HG03558 (cell line): ENCODE measurements around the gene FST.

Experiments
- ATAC-seq: cut with Tn5 transposase; IDR thresholded peaks from one replicate; pipeline ENCODE4 v1.9.1; 2021; ENCODE audit warnings: moderate number of reproducible peaks; ENCODE audit not compliant: unreplicated experiment; ENCODE audit errors: extremely low read depth

Gene FST, protein sequence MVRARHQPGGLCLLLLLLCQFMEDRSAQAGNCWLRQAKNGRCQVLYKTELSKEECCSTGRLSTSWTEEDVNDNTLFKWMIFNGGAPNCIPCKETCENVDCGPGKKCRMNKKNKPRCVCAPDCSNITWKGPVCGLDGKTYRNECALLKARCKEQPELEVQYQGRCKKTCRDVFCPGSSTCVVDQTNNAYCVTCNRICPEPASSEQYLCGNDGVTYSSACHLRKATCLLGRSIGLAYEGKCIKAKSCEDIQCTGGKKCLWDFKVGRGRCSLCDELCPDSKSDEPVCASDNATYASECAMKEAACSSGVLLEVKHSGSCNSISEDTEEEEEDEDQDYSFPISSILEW

DNA sequence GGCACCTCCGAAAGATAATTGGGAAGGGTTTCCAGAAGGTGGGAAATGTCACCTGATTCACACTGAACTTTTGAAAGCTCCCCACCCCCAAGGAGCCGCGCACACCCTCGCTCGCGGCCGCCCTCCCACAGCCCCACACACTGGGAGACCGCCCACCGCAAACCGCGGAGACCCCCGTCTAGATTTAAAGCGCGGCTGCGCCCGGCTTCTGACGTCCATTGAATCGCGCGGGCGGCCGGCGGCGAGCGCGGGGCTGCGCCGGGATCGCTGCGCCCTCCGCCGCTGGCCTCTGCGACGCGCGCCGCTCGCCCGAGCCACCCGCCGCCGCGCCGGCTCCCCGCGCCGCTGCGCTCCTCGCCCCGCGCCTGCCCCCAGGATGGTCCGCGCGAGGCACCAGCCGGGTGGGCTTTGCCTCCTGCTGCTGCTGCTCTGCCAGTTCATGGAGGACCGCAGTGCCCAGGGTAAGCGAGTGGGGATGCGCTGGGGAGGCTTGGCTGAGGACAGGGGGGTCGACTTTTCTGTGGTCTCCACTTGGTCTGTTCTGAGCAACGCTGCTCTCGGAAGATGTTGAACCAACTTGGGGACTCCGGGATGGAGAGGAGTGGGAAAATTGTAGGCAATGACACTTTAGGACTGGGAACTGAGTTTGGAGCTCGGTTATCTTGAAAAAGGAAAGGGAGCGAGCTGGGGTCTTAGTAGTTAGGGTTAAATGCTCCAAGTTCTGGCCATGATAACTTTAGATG is at the start of gene FST:
Gene FST (plus strand): TSS at position 214 of the 743 bp plus-strand sequence. CDS start 163 bp downstream, at position 377.
- no peak for ATAC-seq

DNA sequence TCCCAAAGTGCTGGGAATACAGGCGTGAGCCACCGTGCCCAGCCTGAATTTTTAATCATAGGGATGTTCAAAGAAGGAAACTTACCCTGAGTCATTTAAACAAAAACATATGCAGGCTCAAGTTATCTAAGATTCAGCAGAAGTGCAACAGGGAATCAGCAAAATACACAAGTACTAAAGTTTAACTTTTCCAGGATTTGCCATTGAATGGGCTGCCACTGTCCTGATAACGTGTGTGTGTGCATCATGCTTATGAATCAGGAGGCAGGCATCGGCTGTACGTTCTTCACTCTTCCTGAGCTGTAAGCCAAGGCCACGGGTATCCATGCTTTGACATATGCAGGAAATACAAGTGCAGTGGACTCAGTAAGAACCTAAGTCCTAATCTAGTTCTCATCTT is 48.8 kb upstream of the FST start:
- ATAC-seq, result no peak

DNA sequence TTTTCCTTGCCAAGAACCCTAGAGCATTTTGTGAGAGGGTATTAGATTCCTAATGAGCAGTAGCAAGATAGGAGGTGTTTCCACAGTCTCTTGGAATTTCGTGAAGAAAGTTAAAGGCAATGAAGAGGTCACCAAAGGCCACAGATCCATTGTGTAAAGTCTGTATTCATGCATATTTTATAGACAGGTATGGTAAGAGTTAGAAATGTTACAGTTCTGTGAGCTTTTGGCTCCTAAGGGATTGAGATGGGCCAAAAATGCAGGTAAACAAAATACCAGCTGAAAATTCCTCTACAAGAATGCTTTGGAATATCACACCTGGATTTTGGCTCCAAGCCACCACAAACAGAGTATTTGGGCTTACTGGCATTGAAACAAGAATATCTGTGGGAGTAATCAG is 47.4 kb upstream of the FST start:
- ATAC-seq, result no peak

DNA sequence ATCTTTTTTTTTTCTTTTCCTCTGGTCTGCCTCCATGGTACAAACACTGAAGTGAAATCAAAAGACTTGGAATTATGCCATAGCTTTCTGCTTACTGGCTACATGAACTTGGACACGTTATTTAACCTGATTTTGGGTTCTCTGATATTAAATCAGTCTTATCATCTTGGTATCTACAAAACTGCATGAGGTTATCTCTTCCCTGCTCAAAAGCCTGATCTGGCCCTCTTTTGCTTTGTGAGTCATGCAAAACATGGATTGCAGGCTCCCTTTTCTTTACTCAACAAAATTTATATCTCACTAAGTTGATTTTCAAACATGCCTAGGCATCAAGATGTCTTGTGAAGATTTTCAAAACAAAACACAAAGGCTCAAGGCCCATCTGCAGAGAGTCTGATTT is 45.9 kb upstream of the FST start:
- ATAC-seq, result no peak

DNA sequence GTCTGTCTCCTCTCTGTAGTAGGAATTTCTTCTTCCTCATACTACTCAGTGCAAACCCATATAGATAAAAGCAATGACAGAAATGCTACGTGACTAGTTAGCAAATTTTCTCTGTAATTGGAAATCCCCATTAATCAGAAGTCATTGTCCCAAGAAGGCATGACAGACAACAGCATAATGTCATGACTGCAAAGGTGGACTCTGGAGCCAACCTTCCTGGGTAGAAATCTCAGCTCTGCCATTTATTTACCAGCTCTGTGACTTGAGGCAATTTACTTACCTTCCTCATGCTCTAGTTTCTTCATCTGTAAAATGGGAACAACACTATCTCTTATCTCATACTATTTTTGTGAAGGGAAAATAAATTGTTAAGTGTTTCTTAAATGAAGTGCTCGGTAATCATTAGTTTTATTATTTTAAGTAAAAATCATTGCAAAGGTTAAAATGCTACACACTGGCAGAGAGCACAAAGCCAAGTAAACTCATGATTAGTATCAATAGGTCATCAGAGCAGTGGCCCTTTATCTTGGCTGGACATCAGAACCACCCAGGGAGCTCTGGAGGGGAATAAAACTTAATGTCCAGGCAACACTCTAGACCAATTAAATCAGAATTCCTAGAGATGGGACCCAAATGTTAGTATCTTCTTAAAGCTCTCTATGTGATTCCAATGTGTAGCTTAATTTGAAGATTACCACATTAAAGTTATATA is 43.8 kb upstream of the FST start:
- no peak for ATAC-seq

DNA sequence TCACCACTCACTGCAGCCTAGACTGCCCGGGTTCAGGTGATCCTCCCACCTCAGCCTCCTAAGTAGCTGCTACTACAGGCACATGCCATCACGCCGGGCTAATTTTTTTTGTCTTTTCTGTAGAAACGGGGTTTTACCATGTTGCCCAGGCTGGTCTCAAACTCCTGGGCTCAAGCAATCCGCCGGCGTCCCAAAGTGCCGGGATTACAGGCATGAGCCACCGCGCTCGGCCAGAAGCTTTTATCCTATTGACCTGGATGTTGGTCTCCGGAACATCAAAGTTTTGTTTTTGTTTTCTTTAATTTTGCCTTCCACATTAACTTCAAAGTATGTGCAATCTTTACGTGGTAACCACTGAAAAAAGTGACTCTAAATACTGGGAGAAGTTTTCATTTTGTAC is 42.4 kb upstream of the FST start:
- no peak for ATAC-seq

DNA sequence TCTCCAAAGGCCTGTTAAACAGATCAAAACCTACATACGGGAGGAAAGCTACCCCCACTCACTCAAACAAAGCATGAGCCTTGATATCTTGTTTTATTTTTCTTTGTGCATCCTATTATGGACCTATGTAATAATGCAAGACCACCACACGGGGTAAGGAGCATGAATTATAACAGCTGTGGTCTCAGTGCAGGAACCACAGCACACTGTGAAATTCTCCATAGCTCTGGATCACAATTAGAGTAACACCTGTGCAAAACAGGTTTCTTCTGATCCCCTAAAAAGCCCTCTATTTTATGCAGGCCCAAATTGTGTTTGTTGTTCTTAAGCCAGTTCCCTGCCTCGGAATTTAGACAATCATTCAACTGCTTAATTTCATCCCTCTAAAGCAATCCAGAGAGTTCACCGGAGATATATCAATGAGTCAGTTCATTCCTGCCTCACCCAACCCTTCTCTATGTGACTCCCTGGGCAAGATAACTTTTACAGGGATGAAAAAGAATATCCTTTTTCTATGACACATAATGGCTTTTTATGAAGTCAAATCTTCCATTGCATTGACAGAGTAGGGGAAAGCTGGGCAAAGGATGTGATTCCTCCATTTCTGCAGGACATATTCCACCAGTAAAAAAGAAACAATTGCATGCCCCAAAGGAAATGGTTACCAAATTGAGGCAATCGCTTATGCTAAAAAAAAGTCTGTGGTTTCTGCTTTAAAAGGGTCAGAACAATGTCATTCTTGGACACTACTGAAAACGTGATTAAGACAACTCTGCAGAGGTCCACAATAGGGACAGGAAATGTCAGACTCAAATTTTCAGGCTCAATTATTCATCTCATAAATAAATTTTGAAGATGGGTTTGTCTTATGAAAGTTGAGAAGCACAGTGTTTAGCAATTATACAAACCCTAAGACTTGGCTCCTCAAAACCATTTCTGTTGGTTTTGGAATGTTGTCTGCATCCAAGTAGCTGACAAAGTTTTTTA is 41.6 kb upstream of the FST start:
- ATAC-seq, result no peak

DNA sequence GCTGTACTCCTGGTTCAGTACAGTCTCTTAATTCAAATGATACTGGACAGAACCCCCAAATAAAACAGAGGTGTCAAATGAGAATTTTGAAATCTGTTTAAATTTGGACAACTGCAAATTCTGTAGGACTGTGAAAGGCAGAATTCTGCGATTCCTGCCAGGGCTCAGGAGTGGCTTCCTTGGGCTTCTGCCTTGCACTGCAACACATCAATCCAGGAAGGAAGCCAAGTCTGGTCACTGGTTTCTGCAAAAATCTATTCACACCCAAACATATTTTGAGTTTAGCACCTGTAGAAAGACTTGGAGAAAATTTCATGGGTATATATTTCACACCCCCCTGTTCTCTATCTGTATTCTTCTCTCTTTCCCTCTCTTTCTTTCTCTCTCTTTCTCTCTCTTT is 37.5 kb upstream of the FST start:
- ATAC-seq, result no peak

DNA sequence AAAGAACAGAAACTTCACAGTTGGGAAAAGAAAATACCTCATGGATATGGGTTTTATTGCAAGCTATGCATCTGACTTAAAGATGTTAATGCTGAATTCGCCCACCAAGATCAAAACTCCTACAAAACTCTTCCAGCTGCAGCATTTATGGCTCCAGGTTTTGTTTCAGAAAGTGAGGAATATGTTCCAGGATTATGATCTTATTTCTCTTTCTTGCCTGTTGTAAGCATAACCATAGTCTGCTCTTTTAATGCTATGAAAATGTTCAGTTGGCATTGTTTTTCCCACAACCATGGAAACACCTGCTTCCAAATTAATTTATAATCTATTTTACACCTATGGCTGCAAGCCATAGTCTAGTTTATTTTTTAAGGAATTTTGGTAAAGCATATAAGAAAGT is 34.9 kb upstream of the FST start:
- no peak for ATAC-seq

DNA sequence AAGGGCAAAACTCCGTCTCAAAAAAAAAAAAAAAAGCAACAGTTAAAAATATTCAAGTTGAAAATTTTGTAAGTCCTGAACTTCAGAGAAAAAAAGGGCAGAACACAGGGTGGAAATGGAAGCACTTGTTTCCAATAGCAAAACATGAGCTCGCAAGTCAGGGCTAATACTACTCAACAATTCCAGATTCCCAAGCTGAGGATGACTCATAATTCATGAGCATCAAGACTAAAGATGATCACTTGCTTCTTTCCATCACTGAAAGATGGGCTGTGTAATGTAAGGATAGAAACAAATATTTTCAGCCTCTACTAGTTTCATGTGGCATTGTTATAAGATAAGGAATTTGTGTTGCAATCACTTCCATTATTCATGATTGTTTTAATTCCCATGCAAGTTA is 33.5 kb upstream of the FST start:
- ATAC-seq, result no peak

DNA sequence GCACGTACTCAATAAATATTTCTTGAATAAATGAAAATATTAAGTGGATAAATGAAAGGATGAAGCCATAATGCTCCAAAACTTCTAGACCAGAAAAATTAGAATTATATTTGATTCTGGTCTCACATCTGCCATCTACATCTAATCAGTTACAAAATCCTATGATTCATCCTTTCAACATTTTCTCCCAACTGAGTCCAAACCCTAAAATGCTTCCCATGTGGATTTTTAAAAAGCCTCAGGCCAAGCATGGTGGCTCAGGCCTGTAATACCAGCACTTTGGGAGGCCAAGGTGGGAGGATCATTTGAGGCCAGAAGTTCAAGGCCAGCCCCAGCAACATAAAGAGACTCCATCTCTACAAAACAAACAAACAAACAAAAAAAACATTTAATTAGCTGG is 31.6 kb upstream of the FST start:
- ATAC-seq, result no peak

DNA sequence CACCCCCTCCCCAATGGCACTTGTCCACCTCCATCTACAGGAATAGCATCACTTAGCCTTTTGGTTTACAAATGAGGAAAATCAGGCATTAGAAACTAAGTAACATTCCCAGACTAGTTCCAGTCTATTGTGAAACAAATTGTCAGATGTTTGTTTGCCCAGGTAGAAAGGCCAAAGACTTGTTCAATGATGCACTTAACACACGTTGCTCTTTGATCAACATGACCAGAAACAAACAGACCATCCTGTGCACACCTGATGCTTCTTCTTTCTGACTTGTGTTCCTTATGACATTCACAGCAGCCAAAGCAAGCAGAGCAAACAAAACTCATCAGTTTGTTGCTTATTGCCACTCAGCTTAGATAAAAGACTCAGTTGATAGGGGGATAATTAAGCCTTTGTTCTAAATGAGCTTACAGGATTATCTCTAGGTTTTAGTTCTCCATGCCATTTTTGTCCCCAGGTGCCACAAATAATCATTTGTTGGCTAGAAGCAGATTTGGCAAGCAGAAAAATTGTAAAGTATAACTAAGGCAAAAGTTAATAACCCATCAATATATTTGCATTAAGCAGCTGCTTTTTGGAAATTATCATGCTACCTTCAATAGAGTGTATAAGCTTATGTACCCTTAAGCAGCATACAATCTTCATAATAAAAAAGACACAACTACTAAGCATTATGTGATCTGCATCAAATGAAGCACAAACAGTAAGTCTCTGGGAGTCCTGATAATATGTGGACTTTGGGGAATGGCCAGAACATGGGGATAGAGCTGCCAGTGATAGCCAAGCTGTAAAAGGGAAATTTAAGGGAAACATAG is 26.3 kb upstream of the FST start:
- ATAC-seq, result no peak

DNA sequence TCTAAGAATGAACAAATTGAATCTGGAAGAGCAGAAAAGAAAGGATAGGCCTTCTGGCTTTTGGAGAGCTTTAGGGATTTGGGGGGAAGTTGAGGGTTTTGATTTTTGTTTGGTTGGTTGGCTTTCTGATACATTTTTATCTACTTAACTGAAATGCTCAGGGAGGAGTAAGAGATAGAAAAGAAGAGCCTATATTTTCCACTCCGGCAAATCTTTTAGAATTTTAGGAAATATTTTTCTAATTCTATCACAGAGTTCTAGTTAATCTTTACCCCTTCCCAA is 25.8 kb upstream of the FST start:
- ATAC-seq, result no peak

DNA sequence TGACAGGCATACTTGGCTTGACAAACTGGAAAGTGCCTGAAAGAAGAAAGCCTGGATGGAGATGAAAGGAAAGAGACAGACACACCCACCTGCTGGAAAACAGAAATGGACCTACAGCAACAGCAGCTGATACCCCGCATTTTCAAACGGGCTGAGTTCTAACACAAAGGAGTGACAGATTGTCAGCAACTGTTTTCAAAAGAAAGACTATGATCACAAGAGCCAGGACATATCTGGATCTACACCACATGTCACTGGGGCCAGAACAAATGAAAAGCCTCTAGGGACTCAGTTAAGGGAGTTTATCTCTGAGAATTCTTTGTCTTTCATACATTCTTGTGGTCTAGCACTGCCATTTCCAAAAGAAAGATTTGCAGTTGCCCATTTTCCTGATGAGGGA is 24.1 kb upstream of the FST start:
- no peak for ATAC-seq

DNA sequence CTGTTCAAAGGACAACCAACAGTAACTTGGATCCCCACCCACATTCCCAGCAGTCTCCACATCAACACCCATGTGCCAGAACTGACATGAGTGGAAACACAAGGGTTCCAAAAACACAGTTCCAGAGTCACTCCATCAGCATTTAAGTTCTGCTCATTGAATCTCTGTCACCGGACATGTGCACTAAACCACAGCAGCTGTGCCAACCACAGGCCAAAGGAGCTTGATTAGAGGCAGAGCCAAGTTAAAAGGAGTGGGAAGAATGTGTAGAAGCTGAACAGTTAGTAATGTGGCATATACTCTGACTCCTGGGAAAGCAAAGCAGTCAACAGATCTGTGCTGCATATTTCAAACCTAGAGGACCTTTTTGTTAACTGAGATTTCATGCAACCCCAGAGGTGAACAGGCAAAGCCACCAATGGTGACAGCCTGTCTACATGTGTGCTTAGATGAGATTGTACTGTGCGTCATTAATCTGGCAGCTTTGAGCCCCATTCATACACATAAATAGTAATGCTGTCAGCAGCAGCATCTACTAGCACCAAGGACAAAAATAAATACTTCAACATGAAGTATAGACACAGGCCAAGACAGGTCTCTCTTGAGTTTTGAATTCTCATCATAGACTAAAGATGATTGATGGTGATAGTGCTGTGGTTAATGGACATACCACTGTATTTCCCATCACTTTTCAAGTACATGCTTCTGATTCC is 16.4 kb upstream of the FST start:
- ATAC-seq, result no peak

DNA sequence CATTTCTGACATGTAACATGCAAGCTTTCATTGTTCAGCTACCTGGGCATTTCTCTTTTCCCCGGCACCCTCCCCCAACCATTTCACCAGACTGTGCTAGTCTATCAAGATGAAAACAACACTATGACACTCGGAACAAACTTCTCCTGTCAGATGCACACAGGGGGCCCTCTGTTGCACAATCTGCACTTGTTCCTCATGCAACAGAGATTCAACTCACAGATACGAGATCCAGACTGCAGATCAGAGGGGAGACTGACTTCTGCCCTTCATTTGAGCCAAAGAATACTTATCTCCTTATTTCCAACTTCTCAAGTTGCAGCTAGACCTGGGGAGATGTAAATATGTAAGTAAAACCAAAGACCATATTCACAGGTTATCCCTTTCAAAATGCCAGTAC is 15.7 kb upstream of the FST start:
- ATAC-seq, result no peak

DNA sequence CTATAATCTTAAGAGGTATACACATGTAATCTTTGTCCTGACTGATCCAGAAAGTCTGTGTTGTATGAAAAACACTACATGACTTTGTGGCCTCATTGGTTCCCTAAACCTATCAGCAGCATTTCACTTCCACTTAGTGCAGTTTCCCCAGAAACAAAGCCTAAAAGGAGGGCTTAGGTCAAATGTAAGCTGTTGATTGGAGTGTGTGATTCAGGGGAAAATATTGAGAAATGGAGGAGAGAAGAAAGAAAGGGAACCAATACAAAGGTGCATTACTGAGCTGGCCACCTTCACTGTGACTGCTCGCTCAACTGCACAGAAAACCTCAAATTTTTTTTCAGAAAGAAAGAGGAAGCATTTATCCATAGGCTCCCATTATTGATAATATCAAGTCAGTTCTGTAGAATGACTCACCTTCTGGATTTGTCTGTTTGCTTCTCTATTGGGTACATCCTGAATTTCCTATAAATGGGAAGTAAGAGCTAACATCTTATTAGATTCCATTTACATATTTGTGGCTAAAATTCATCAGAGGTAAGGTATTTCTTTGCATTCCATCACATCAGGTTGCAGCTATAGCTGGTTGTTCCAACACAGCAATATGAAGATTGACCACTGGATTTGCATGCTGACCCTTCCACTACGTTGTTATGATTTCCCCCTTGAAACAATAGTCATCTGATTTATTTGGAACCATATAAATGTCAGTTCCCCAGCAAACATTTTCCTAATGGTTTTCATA is 10.3 kb upstream of the FST start:
- no peak for ATAC-seq

DNA sequence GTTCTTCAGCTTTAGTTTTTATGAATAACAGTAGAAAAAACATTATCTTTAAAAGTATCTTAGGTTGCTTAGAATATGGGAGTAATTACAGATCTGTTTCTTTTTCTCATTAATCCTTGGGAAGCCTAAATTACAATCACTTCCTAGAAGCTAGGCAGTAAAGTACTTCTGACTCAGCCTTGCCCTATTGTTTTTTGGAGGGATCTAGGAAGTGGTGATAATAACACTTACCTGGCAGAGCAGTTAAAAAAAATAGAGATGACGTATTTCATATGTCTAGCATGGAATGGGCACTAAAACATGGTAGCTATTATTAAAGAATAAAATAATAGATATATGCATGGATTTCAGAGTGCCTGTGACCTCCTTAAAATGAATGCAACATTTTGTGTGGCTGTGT is 8.2 kb upstream of the FST start:
- ATAC-seq, result no peak
